HAP-1 (cell line): ENCODE data around the gene PRKCB.
"Not testable (repeated sequence)": the region's sequence is repeated elsewhere in the genome, so short reads cannot be mapped to it uniquely, and the experiment has no call there.

ENCODE experiments used
- DNase-seq, 2 experiments: peaks; one replicate each; pipeline ENCODE4 v3.0.0-alpha.2; 2016 to 2020; ENCODE audit warnings: low spot score in 2 of 2
- H3K27me3 ChIP-seq: fragments of 250-450 bp; sonication (Bioruptor Pico); 2 replicates; pipeline ENCODE4 v1.5.1; 2020; ENCODE audit warnings: low read depth, mild to moderate bottlenecking, moderate library complexity
- H3K36me3 ChIP-seq: fragments of 250-450 bp; sonication (Bioruptor Pico); replicated peaks from 2 replicates; pipeline ENCODE4 v1.5.1; 2020; ENCODE audit warnings: mild to moderate bottlenecking
- H3K4me1 ChIP-seq: fragments of 250-450 bp; sonication (Bioruptor Pico); 2 replicates; pipeline ENCODE4 v1.5.1; 2020; ENCODE audit warnings: mild to moderate bottlenecking
- H3K4me3 ChIP-seq: fragments of 250-450 bp; sonication (Bioruptor Pico); 2 replicates; pipeline ENCODE4 v1.5.1; 2020; ENCODE audit warnings: mild to moderate bottlenecking, moderate library complexity
- H3K9me3 ChIP-seq: fragments of 250-450 bp; sonication (Bioruptor Pico); 2 replicates; pipeline ENCODE4 v1.5.1; 2020; ENCODE audit warnings: mild to moderate bottlenecking, moderate library complexity
- in situ Hi-C: fragments of 300-500 bp; cut with MboI; formaldehyde crosslinking; loops from 3 replicates; pipeline ENCODE4 v1.14.3; 2020; ENCODE audit warnings: low sequenced_read_pairs, inconsistent platforms, mixed read lengths

The PRKCB gene

DNA sequence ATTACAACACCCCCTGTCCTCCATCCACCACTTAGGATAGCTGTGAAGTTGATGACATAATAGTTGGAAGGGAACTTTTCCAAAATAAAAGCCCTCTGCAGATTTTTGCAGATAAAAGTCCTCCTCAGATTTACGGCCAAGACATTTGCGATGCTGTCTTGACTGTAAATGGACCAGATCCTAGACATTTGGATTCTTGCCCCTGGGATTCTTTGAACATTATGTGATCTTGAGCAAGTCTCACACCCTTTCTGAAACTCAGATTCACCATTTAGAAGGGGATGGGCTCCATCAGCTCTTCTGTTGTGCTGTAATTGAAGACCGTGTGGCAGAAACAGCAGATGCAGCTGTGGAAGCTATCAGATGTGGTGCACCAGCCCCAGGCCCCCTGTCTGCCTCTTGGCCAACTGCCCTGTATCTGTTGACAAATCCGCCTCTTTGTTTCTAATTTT lies 266.5 kb downstream of the PRKCB start:
- no peak overlapping the region for H3K4me3 ChIP-seq
- no peaks in the 10 kb centered on the region for H3K36me3 ChIP-seq
- DNase-seq, result no peak
- H3K4me1 ChIP-seq, result no peaks in the 10 kb centered on the region; the same call in 1 of the 2 replicates
- H3K27me3 ChIP-seq, result no peaks in the 10 kb centered on the region
- in situ Hi-C loops, result no loop called here
- H3K9me3 ChIP-seq, result no peaks in the 10 kb centered on the region

DNA sequence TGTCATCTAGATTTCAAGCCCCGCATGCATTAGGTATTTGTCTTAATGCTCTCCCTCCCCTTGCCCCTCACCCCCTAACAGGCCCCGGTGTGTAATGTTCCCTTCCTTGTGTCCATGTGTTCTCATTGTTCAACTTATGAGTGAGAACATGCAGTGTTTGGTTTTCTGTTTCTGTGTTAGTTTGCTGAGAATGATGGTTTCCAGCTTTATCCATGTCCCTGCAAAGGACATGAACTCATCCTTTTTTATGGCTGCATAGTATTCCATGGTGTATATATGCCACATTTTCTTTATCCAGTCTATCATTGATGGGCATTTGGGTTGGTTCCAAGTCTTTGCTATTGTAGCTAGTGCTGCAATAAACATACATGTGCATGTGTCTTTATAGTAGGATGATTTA lies 269.7 kb downstream of the PRKCB start:
- H3K27me3 ChIP-seq, in situ Hi-C loops, H3K36me3 ChIP-seq, H3K4me3 ChIP-seq, H3K9me3 ChIP-seq, H3K4me1 ChIP-seq, DNase-seq: not testable (repeated sequence)

DNA sequence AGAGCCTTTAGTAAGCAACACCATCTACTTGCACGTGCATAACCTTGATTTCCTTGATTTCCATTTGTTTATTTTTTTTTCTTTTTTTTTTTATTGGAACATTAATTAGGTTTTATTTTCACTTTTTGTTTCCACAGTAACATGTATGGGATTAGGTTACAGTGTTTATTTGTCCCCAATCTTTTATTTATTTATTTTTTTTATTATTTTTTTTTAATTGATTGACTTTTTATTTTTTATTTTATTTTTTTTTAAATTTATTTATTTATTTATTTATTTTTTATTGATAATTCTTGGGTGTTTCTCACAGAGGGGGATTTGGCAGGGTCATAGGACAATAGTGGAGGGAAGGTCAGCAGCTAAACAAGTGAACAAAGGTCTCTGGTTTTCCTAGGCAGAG lies 272.3 kb downstream of the PRKCB start:
- H3K4me3 ChIP-seq, H3K4me1 ChIP-seq, DNase-seq, H3K27me3 ChIP-seq, in situ Hi-C loops, H3K9me3 ChIP-seq, H3K36me3 ChIP-seq: not testable (repeated sequence)

DNA sequence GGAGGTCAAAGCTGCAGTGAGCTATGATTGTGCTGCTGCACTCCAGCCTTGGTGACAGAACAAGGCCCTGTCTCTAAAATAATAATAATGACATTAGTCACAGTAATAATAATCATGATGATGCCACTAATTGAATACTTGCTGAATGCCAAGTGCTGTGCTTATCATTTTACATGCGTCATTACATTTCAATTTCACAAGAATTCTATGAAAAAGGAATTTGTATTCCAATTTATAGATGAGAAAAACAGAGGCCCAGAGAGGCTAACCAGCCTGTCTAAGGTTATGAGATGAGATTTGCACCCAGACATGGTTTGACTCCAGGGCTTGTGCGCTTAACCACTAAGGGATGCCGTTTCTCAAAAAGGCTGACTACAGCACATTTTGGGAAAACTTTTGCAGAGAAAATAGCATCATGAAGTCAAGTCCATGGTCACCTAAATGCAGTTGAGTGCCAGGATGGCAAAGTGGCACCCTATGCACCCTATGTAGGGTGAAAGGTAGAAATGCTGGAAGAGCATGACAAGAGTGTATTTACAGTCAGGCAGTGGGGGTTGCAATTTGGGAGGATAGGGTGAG lies 276.0 kb downstream of the PRKCB start:
- Histone ChIP-seq H3K4me1 (no peaks in the 10 kb centered on the region), H3K36me3 (no peaks in the 10 kb centered on the region), H3K27me3 (no peaks in the 10 kb centered on the region), H3K9me3 (no peaks in the 10 kb centered on the region), H3K4me3 (no peak overlapping the region)
- in situ Hi-C loops, result no loop called here
- DNase-seq, result no peak

DNA sequence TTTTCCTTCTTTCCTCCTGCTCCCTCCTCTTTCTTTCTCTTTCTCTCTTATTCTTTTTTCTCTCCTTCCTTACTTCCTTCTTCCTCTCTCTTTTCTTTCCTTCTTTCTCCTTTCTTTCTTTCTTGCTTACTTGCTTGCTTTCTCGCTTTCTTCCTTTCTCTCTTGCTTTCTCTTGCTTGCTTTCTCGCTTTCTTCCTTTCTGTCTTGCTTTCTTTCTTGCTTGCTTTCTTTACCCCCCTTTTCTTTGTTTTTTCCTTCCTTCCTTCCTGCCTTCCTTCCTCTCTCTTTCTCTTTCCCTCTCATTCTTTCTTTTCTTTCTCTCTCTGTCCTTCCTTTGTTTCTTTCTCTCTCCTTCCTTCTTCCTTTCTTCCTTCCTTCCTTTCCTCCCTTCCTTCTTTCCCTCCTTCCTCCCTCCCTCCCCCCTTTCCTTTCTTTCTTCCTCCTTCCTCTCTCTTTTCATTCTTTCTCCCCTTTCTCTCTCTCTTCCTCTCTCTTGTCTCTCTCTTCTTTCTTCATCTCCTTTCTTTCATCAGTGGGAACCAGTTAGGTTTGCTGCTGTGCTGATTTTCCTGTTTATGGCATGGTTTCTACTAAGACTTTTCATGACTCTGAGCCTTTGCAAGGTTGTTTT lies 277.4 kb downstream of the PRKCB start:
- DNase-seq, result no peak
- in situ Hi-C loops, result no loop called here
- Histone ChIP-seq H3K4me3 (no peak overlapping the region), H3K9me3 (no peaks in the 10 kb centered on the region), H3K27me3 (no peaks in the 10 kb centered on the region), H3K36me3 (no peaks in the 10 kb centered on the region), H3K4me1 (no peaks in the 10 kb centered on the region)

DNA sequence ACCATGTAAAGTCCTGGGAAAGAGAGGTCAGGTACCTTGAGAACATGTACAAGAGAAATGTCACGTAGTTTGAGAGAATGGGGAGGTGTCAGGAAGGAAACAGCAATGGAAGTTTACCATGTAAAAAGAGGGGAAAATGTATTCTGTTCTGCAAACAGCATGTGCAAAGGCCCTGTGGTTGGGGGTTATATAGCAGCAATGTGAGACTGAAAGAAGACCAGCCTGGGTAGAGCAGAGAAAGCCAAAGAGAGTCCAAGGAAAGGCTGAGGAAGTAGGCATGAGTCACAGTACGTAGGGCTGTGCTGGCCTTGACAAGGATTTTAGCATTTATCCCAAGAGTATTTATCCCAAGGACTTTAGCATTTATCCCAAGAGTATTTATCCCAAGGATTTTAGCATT lies 279.1 kb downstream of the PRKCB start:
- in situ Hi-C loops, result no loop called here
- no peak for DNase-seq

DNA sequence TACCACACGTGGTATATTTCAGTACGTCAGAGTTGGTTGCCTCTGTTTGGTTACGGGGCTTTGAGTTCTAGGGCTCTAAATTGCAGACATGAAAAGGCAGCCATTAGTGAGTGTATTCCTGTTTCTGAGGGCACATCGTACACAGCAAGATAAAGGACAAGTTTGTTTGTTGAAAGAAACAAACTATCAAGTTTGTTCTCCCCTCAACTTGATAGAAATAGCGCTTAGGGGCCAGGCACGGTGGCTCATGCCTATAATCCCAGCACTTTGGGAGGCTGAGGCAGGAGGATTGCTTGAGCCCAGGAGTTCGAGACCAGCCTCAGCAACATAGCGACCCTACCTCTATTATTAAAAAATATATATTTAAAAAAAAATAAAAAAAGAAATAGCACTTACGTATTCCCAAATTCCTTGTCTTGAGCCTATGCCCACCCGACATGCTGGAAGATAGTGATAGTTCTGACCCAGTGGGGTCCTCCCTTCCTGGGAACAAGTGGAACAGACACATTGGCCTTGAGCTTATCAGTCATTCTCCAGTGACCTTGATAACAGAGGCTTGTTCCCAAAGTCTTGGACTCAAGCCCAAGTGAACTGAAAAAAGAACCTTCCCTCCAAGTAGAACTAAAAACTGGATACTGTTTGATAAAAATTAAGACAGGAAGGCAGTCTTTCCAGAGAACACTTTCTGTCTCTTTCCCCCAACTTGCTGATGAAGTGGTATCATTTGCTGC lies 280.4 kb downstream of the PRKCB start:
- H3K36me3 ChIP-seq, result no peaks in the 10 kb centered on the region
- in situ Hi-C loops, result no loop called here

More for the DNA sequence above, 279.1 kb downstream of the PRKCB start:
- Histone ChIP-seq H3K4me1 (no peaks in the 10 kb centered on the region), H3K9me3 (no peaks in the 10 kb centered on the region), H3K27me3 (no peaks in the 10 kb centered on the region), H3K4me3 (no peak overlapping the region), H3K36me3 (no peaks in the 10 kb centered on the region)

DNA sequence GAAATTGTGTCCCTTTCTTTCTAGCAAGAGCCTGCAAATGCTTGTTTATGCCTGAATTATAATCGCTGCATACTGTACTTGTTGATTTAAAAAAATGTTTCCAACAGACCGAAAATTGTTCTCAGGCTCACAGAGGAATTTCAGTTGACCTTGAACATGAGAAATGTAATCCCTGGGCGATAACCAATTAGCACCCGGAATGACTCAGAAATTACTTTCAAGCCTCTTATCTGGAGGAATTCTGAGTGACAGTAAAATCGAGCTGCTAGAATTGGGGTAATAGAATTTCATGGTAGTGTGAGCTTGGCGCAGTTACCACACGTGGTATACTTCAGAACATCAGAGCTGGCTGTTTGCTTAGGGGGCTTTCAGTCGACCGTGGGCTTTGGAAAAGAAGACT lies 281.2 kb downstream of the PRKCB start:
- in situ Hi-C loops, result no loop called here
- Histone ChIP-seq H3K36me3 (no peaks in the 10 kb centered on the region), H3K27me3 (no peaks in the 10 kb centered on the region), H3K4me3 (no peak overlapping the region), H3K4me1 (no peaks in the 10 kb centered on the region), H3K9me3 (no peaks in the 10 kb centered on the region)
- no peak for DNase-seq

More for the DNA sequence above, 280.4 kb downstream of the PRKCB start:
- Histone ChIP-seq H3K27me3 (no peaks in the 10 kb centered on the region), H3K4me1 (no peaks in the 10 kb centered on the region), H3K4me3 (no peak overlapping the region), H3K9me3 (no peaks in the 10 kb centered on the region)
- no peak for DNase-seq

DNA sequence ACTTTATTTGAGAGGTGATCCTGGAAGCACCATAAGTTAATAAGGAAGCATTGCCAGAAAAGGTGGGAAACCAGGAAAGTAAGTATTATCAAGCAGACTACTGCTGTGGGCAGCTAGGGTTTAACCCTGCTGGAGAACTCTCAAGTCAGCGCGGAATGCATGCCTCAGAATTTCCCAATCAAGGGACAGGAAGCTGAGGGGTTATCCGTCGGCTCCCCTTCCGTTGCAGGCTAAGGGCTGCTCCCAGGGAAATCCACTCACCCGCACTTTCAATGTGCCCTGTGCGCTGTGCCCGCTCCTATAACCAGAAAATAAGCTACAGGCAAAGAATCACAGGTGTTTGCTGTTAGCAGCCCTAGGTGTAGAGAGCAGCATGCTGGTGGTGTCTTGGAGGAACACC lies 281.9 kb downstream of the PRKCB start:
- Histone ChIP-seq H3K36me3 (no peaks in the 10 kb centered on the region), H3K9me3 (no peaks in the 10 kb centered on the region), H3K27me3 (no peaks in the 10 kb centered on the region), H3K4me1 (no peaks in the 10 kb centered on the region), H3K4me3 (no peak overlapping the region)
- in situ Hi-C loops, result no loop called here
- DNase-seq, result no peak

DNA sequence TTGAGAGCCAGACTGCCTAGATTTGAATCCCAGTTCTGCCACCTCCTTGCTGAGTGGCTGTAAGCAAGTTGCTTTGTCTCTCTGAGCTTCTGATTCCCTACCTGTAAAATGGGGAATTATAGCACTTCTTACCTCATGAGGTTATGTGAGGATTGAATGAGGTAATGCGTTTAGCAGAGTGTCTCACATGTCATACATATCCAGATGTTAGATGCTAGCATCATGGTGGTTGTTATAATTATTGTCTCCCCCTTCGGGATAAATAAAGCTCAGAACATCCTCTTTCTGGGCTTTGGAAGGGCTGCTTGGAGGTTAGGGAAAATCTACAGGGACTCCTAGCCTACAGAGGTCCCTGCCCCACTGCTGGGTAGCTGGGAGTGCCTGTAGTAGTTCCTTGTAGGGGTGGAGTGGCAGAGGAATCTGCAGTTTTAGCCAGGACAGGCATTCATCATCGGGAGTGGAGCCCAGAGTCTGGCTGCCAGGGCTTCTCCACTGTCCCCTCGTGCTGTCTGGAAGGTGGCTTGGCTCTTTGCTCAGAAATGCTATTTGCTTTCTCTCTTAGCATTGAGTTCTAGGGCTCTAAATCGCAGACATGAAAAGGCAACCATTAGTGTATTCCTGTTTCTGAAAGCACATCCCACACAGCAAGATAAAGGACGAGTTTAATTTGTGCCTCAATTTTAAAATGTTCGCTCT lies 282.5 kb downstream of the PRKCB start:
- in situ Hi-C loops, result no loop called here
- Histone ChIP-seq H3K9me3 (no peaks in the 10 kb centered on the region), H3K27me3 (no peaks in the 10 kb centered on the region), H3K36me3 (no peaks in the 10 kb centered on the region), H3K4me3 (no peak overlapping the region), H3K4me1 (no peaks in the 10 kb centered on the region)
- DNase-seq, result no peak

DNA sequence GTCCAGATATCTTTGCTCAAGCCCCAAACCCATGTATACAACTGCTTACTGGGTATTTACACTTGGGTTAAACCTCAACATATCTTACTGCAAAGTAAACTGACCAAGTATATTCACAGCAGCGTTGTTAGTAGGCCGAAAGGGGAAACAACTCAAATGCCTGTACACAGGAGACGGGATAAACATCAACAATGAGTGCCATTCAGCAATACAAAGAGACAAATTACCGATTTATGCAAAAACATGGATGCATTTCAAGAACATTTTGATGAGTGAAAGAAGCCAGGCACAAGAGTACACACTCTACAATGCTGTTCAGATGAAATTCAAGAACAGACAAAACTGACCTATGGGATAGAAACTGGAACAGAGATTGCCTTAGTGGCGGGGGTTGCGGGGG lies 284.0 kb downstream of the PRKCB start:
- Histone ChIP-seq H3K27me3 (no peaks in the 10 kb centered on the region), H3K9me3 (no peaks in the 10 kb centered on the region), H3K4me3 (no peak overlapping the region), H3K36me3 (no peaks in the 10 kb centered on the region), H3K4me1 (no peaks in the 10 kb centered on the region)
- DNase-seq, result no peak
- in situ Hi-C loops, result no loop called here

DNA sequence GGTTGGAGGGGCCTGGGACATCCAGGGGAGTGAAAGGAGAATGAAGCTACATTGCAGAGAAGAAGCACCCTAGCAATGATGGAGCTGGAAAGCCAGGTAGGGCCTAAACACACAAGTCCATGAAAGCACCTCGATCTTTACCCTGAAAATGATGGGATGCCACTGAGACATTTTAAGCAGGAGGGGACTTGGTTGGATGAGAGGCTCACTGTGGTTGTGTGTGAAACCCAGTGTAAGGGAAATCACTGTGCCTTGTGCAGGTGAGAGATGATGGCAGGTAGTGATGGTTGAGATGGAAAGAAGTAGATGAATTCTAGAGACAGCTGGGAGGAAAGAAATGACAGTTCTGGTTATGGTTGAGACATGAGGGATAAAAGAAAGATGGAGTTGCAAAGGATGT lies 287.5 kb downstream of the PRKCB start:
- H3K9me3 ChIP-seq, result no peaks in the 10 kb centered on the region
- H3K4me3 ChIP-seq, result no peak overlapping the region
- H3K36me3 ChIP-seq, result no peaks in the 10 kb centered on the region
- H3K27me3 ChIP-seq, result no peaks in the 10 kb centered on the region
- DNase-seq, result no peak
- in situ Hi-C loops, result no loop called here
- no peaks in the 10 kb centered on the region for H3K4me1 ChIP-seq

DNA sequence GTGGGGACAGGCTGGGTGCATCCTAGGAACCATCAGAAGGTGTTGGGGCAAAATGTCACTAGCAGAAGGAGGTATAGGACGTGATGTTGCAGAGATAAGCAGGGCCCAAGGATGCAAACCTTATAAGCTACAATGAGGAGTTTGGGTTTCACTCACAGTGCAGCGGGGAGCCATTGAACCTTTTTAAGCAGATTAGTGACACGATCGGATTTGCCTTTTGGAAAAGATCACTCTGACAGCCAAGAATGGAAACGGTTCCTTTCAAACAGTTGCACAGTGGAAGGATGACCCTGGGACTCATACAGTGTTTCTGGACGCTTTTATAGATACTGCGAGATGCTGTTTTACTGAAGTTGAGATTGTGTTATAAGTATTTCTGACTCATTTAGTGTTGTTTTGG lies 288.5 kb downstream of the PRKCB start:
- Histone ChIP-seq H3K36me3 (no peaks in the 10 kb centered on the region), H3K27me3 (no peaks in the 10 kb centered on the region), H3K4me3 (no peak overlapping the region), H3K4me1 (no peaks in the 10 kb centered on the region), H3K9me3 (no peaks in the 10 kb centered on the region)
- in situ Hi-C loops, result no loop called here
- no peak for DNase-seq

DNA sequence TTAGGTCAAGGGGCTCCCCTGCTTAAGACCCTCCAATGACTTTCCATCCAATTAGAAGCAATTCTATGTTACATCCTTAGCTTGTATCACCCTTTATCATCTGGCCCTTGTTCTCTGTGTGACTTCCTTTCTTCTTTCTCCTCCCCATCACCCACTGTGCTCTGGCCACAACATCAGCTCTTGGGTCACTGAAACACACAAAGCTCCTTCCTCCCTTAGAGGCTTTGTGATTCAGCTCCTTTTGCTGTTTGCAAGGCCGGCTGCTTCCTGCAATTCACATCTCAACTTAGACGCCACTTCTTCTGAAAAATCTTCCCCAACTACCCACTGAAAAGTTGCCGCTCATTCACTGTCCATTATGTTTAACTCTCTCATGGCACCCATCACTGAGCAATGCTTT lies 289.4 kb downstream of the PRKCB start:
- Histone ChIP-seq H3K4me3 (no peak overlapping the region), H3K36me3 (no peaks in the 10 kb centered on the region), H3K9me3 (no peaks in the 10 kb centered on the region), H3K27me3 (no peaks in the 10 kb centered on the region), H3K4me1 (no peaks in the 10 kb centered on the region)
- in situ Hi-C loops, result no loop called here
- DNase-seq, result no peak
